GM19324 (cell line): ENCODE results near the gene EPHB1.
"Not testable (repeated sequence)": the region's sequence is repeated elsewhere in the genome, so short reads cannot be mapped to it uniquely, and the experiment has no call there.

Source experiments
- ATAC-seq: cut with Tn5 transposase; IDR thresholded peaks from one replicate; pipeline ENCODE4 v1.9.1; 2021; ENCODE audit warnings: mild to moderate bottlenecking, moderate library complexity; ENCODE audit not compliant: unreplicated experiment, low FRiP score

EPHB1 gene

GRCh38 chr3:134985864-134986715 lies 191.0 kb downstream of the EPHB1 start:
- ATAC-seq, result no peak

GRCh38 chr3:134988666-134989065 lies 193.6 kb downstream of the EPHB1 start:
- ATAC-seq, result no peak

- no peak for ATAC-seq
Observed at GRCh38 chr3:134991003-134991402, 195.9 kb downstream of the EPHB1 start.

GRCh38 chr3:134991472-134992010 lies 196.5 kb downstream of the EPHB1 start:
- no peak for ATAC-seq

GRCh38 chr3:134992180-134992579 lies 197.1 kb downstream of the EPHB1 start:
- no peak for ATAC-seq

- ATAC-seq, result no peak
Observed at GRCh38 chr3:134992586-134992985, 197.5 kb downstream of the EPHB1 start.

GRCh38 chr3:134993011-134993410 lies 198.0 kb downstream of the EPHB1 start:
- ATAC-seq, result no peak

- ATAC-seq, result no peak
Observed at GRCh38 chr3:134998158-134998557, 203.1 kb downstream of the EPHB1 start.

- ATAC-seq, result no peak
Observed at GRCh38 chr3:134998855-134999254, 203.8 kb downstream of the EPHB1 start.

GRCh38 chr3:135000465-135000864 lies 205.4 kb downstream of the EPHB1 start:
- ATAC-seq, result no peak

GRCh38 chr3:135005616-135006015 lies 210.6 kb downstream of the EPHB1 start:
- ATAC-seq, result not testable (repeated sequence)

GRCh38 chr3:135007607-135008006 lies 212.5 kb downstream of the EPHB1 start:
- ATAC-seq, result no peak

- no peak for ATAC-seq
Observed at GRCh38 chr3:135008326-135008725, 213.3 kb downstream of the EPHB1 start.

- no peak for ATAC-seq
Observed at GRCh38 chr3:135009014-135009413, 214.0 kb downstream of the EPHB1 start.

GRCh38 chr3:135012101-135012500 lies 217.0 kb downstream of the EPHB1 start:
- ATAC-seq, result no peak

GRCh38 chr3:135013206-135013605 lies 218.1 kb downstream of the EPHB1 start:
- no peak for ATAC-seq

- no peak for ATAC-seq
Observed at GRCh38 chr3:135014566-135014965, 219.5 kb downstream of the EPHB1 start.

- ATAC-seq, result no peak
Observed at GRCh38 chr3:135017003-135017893, 222.2 kb downstream of the EPHB1 start.

GRCh38 chr3:135018149-135018923 lies 223.3 kb downstream of the EPHB1 start:
- ATAC-seq, result no peak

- no peak for ATAC-seq
Observed at GRCh38 chr3:135020181-135020580, 225.1 kb downstream of the EPHB1 start.
